Measurements from ENCODE around the gene CELSR2.

The CELSR2 gene

DNA sequence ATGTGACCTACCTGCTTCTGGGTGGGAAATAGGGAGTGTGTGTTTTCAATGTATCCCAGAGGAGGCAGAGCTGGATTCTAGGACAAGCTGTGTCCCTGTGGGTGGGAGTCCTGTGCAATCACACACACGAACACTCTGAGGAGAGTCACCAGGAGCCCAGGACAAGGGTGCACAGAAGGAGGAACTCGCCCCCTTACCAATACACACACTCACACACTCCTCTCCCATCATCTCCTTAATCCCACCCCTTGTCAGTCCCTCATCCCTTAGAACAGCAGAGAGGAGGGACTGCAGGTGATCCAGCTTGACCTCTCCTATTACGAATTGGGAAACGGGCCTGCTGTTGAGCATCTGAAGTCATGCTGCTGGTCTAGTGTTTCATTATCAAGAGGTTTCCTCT lies 65.9 kb downstream of the CELSR2 start:
- DNase-seq (ENCODE audit: extremely low spot score): no peak
- CTCF ChIA-PET: interaction anchor here (1.2 to 2.0 kb wide), 3 partner anchors 9 to 19 kb away, joined by 3 to 8 read pairs (median 4); partner anchors contain the start of gene MYBPHL
- POLR2A ChIA-PET: no interaction called here
- TF ChIP-seq, protein P1, sequence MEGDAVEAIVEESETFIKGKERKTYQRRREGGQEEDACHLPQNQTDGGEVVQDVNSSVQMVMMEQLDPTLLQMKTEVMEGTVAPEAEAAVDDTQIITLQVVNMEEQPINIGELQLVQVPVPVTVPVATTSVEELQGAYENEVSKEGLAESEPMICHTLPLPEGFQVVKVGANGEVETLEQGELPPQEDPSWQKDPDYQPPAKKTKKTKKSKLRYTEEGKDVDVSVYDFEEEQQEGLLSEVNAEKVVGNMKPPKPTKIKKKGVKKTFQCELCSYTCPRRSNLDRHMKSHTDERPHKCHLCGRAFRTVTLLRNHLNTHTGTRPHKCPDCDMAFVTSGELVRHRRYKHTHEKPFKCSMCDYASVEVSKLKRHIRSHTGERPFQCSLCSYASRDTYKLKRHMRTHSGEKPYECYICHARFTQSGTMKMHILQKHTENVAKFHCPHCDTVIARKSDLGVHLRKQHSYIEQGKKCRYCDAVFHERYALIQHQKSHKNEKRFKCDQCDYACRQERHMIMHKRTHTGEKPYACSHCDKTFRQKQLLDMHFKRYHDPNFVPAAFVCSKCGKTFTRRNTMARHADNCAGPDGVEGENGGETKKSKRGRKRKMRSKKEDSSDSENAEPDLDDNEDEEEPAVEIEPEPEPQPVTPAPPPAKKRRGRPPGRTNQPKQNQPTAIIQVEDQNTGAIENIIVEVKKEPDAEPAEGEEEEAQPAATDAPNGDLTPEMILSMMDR (IDR thresholded peaks at IDR 0.05; ENCODE audit: control extremely low read depth, extremely low read depth, low read depth, missing control alignments): no peak

DNA sequence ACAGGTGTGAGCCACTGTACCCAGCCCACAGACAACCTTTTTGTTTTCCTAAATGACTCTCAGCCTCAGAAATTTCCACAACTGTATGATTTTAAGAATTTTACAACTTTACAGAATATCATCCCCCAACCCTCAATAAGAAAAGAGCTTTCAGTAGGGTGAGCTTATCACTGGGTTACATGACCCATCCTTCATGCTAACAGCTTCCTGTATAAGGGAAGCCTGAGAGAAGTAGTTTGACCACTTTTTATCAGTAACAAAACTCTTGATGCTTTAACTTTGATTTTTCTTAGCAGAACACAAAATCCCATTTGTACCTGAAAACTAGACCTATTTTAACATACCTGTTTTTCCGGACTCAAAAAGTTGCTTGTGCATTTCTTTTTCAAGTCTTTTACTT lies 67.2 kb downstream of the CELSR2 start:
- DNase-seq (ENCODE audit: extremely low spot score): no peak
- ChIA-PET CTCF (interaction anchor here (1.3 to 2.2 kb wide), 5 partner anchors 8 to 216 kb away, joined by 3 to 8 read pairs (median 4); partner anchors contain the start of gene MYBPHL), POLR2A (no interaction called here)
- TF ChIP-seq, protein P1 (IDR thresholded peaks at IDR 0.05; ENCODE audit: control extremely low read depth, extremely low read depth, low read depth, missing control alignments): no peak

DNA sequence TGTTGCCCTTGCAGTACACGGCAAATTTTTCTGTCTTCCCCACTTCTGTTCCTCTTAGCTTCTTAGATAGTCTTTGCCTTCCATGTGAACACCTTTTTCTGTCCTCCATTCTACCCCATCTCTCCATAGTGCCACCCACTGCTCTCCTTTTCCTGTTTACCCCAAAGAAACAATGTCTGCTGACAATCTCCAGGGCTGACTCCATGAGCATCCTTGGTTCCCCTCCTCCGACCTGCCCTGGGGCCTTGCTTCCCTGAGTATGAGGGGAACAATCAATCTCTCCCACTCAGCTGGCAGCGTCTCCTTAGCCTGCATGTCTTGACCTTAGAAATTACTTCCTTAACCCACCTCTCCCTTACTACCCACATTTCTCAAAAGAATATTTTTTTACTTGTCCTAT lies 69.8 kb downstream of the CELSR2 start:
- POLR2A ChIA-PET: no interaction called here
- no peak for DNase-seq (ENCODE audit: extremely low spot score)
- CTCF ChIA-PET: interaction anchor here (0.9 to 1.2 kb wide), 2 partner anchors 9 to 13 kb away, joined by 3 read pairs; no protein-coding TSS in a partner anchor
- TF ChIP-seq, protein P1 (IDR thresholded peaks at IDR 0.05; ENCODE audit: control extremely low read depth, extremely low read depth, low read depth, missing control alignments): no peak

DNA sequence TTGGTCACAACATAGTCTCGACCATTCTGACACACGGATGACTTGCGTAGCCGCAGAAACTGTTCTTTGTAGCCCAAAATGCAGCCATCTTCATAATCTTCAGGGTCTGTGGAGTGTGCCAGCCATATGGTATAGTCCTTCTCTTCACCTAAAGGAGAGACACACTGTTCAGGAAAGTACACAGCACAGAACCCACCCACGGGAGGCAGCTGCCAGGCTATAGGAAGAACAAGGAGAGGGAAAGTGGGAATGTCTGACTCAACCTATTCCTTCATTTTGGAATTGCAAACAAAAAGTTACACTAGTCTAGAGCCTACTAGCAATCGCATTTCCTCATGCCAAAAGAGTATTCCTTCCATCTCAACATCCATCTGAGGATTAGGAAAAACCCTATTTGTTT lies 73.6 kb downstream of the CELSR2 start:
- CTCF ChIA-PET: no interaction called here
- no peak for DNase-seq (ENCODE audit: extremely low spot score)
- TF ChIP-seq, protein P1 (IDR thresholded peaks at IDR 0.05; ENCODE audit: control extremely low read depth, extremely low read depth, low read depth, missing control alignments): no peak
- POLR2A ChIA-PET: no interaction called here

Measured in GM10248 (cell line).